Aorta (tissue), 5 donors: ENCODE measurements around the gene AUP1. TPM values are rescaled to one million over a fixed set of nuclear protein-coding genes. Genes with fewer than 3 reads are reported as not detected.

ENCODE experiments used
- ATAC-seq: fragments of 200-7000 bp; cut with Tn5 transposase; one replicate; pipeline ENCODE4 v1.9.1; 2022; ENCODE audit warnings: moderate library complexity; ENCODE audit not compliant: low FRiP score
- DNase-seq, 2 donors: peaks; one replicate each; pipeline ENCODE4 v3.0.0-alpha.2; 2020
- H3K27ac ChIP-seq, 2 donors: one replicate each; pipeline ENCODE4 v1.5.1; 2013; ENCODE audit warnings: low read length in 2 of 2, mild to moderate bottlenecking in 2 of 2, moderate library complexity in 2 of 2, control low read depth in 1 of 2, inconsistent platforms in 1 of 2, low read depth in 1 of 2
- H3K27me3 ChIP-seq, 2 donors: one replicate each; pipeline ENCODE4 v1.6.1; 2013; ENCODE audit warnings: control low read depth in 1 of 2, low read length in 1 of 2, mild to moderate bottlenecking in 1 of 2, moderate library complexity in 1 of 2; ENCODE audit not compliant: insufficient read depth in 2 of 2, control insufficient read depth in 1 of 2
- H3K36me3 ChIP-seq, 2 donors: one replicate each; pipeline ENCODE4 v1.6.1; 2013; ENCODE audit warnings: control low read depth in 1 of 2, low read length in 1 of 2, mild to moderate bottlenecking in 1 of 2; ENCODE audit not compliant: insufficient read depth in 2 of 2, control insufficient read depth in 1 of 2
- H3K4me1 ChIP-seq, 2 donors: one replicate each; pipeline ENCODE4 v1.6.1; 2013; ENCODE audit warnings: low read length in 2 of 2, control low read depth in 1 of 2, mild to moderate bottlenecking in 1 of 2, moderate library complexity in 1 of 2; ENCODE audit not compliant: insufficient read depth in 2 of 2, control insufficient read depth in 1 of 2
- H3K4me3 ChIP-seq, 2 donors: one replicate each; pipeline ENCODE4 v1.5.1; 2013; ENCODE audit warnings: low read length in 2 of 2, control low read depth in 1 of 2, mild to moderate bottlenecking in 1 of 2
- H3K9me3 ChIP-seq: one replicate; pipeline ENCODE4 v1.6.1; 2013; ENCODE audit warnings: mild to moderate bottlenecking, low read length; ENCODE audit not compliant: control insufficient read depth
- WGBS, 2 donors: extraction: QIAGEN DNeasy Blood & Tissue Kit; methylation state at CpG; one replicate each; pipeline ENCODE4 v1.1.7; 2013; 5-methylcytosine and 5-hydroxymethylcytosine counted together
- intact Hi-C, 2 donors: fragments of 100-400 bp; cut with DNase I; formaldehyde crosslinking; loops; one replicate each; pipeline versions ENCODE4 v1.14.2 to v1.15.0; 2022
- long read RNA-seq, 2 donors: library from polyadenylated mRNA; unstranded; transcript quantifications; one replicate each; pipeline ENCODE4 v2.0.0, GENCODE V29; 2020 to 2021
- polyA plus RNA-seq, 2 donors: library from polyadenylated mRNA; stranded (reverse); fragments of 200-250 nt; gene quantifications; one replicate each; pipeline ENCODE4 v1.2.3, GENCODE V29; 2013
- total RNA-seq, 2 donors: library from RNA; stranded (reverse); fragmentation: NEBNext Ultra II Directional; extraction: Animal tissue kit (Norgen Biotek cat#: 25700); gene quantifications; one replicate each; pipeline ENCODE4 v1.2.1, GENCODE V29; 2021
- donor health status: healthy with polysubstance abuse.
- donor health status: Bipolar disorder and iron deficiency.
- donor health status: DM: no; HTN: no; CAD: no.
- donor health status: DM: no; HTN: no; CAD: no.
- donor health status: DM: yes; HTN: yes; CAD: no.

Gene AUP1
- 10 to 100 TPM; 73.0 to 85.4 TPM for total RNA-seq
- 100 to 1,000 TPM in 1 of 2 donors, 10 to 100 TPM in 1; 49.5 to 279 TPM for polyA plus RNA-seq
- long read RNA-seq, donor 1, transcript AUP1-201 (12 exons, 1,695 nt): major isoform, 318 of 422 reads
- long read RNA-seq, donor 1, transcript AUP1-204 (11 exons, 1,645 nt): minor isoform, 10 of 422 reads
- long read RNA-seq, donor 1, partial matches to known transcripts: 22 of 422 reads
- long read RNA-seq, donor 1, other reads (novel, unspliced or antisense): 65 of 422 reads
- long read RNA-seq, donor 2, transcript AUP1-204 (11 exons, 1,645 nt): minor isoform, 10 of 93 reads
- long read RNA-seq, donor 2, transcript AUP1-201 (12 exons, 1,695 nt): major isoform, 48 of 93 reads
- long read RNA-seq, donor 2, partial matches to known transcripts: 17 of 93 reads
- long read RNA-seq, donor 2, other reads (novel, unspliced or antisense): 16 of 93 reads

GRCh38 chr2:74529357-74530238 is at the start of gene AUP1, which contains the start of gene HTRA2:
Gene AUP1 (minus strand): TSS chr2:74529706. CDS start chr2:74529629, 77 bp downstream.
Gene HTRA2 (plus strand): TSS chr2:74529933. CDS start chr2:74530007, 74 bp downstream.
- Histone ChIP-seq H3K27ac (peak within 1 kb of the TSS in 1 of 2 donors; percentile 14), H3K4me3 (peak within 1 kb of the TSS; percentile 73 to 83), H3K27me3 (no peaks in the 10 kb centered on the region), H3K36me3 (peaks cover 0 to 5% of the 10 kb centered on the region in 2 donors), H3K9me3 (no peaks in the 10 kb centered on the region), H3K4me1 (no peaks in the 10 kb centered on the region)
- ATAC-seq: peak; percentile 98
- intact Hi-C loops: loop anchor here (1.0 to 10.0 kb wide), 5 partner anchors 23 to 55 kb away; partner anchors contain the start of genes DOK1 (in 1 of the 2), PCGF1 (in 1 of the 2) and TTC31 (in 1 of the 2)
- peak; percentile 99 to 100 for DNase-seq
- WGBS, 2 donors: 0% methylated on average over 87 of the region's 87 CpGs

- no peak overlapping the region for H3K4me3 ChIP-seq
- WGBS, 2 donors: 90 to 91% methylated on average over 3 of the region's 3 CpGs
- no peak for DNase-seq
- H3K4me1 ChIP-seq: peaks cover 0 to 3% of the 10 kb centered on the region in 2 donors
- no peaks in the 10 kb centered on the region for H3K9me3 ChIP-seq
- no peaks in the 10 kb centered on the region for H3K27me3 ChIP-seq
- ATAC-seq: no peak
- no peaks in the 10 kb centered on the region for H3K36me3 ChIP-seq
- intact Hi-C loops: no loop called here
- no peak overlapping the region for H3K27ac ChIP-seq
Measured at GRCh38 chr2:74578408-74578807, 48.9 kb upstream of the AUP1 start.

- ATAC-seq (no peak), DNase-seq (no peak)
- WGBS, 2 donors: 51 to 65% methylated on average over 2 of the region's 2 CpGs
- Histone ChIP-seq H3K9me3 (no peaks in the 10 kb centered on the region), H3K27ac (no peak overlapping the region), H3K27me3 (no peaks in the 10 kb centered on the region), H3K4me3 (no peak overlapping the region), H3K4me1 (no peaks in the 10 kb centered on the region), H3K36me3 (no peaks in the 10 kb centered on the region)
- intact Hi-C loops: no loop called here
Measured at GRCh38 chr2:74577448-74577847, 47.9 kb upstream of the AUP1 start.

GRCh38 chr2:74576863-74577229 is 47.3 kb upstream of the AUP1 start:
- H3K9me3 ChIP-seq: no peaks in the 10 kb centered on the region
- DNase-seq (peak in 1 of 2 donors; percentile 64), ATAC-seq (peak; percentile 63)
- 29 to 50% methylated on average over 1 of the region's 1 CpG for WGBS, 2 donors
- intact Hi-C loops: no loop called here
- no peak overlapping the region for H3K27ac ChIP-seq
- H3K4me1 ChIP-seq: no peaks in the 10 kb centered on the region
- H3K36me3 ChIP-seq: no peaks in the 10 kb centered on the region
- H3K27me3 ChIP-seq: no peaks in the 10 kb centered on the region
- no peak overlapping the region for H3K4me3 ChIP-seq

- Histone ChIP-seq H3K4me1 (no peaks in the 10 kb centered on the region), H3K27ac (no peak overlapping the region), H3K27me3 (no peaks in the 10 kb centered on the region), H3K36me3 (no peaks in the 10 kb centered on the region), H3K9me3 (no peaks in the 10 kb centered on the region), H3K4me3 (no peak overlapping the region)
- 71 to 73% methylated on average over 7 of the region's 7 CpGs for WGBS, 2 donors
- DNase-seq (no peak), ATAC-seq (no peak)
- intact Hi-C loops: no loop called here
Measured at GRCh38 chr2:74576211-74576862, 46.8 kb upstream of the AUP1 start.

- H3K4me3 ChIP-seq: no peak overlapping the region
- H3K27ac ChIP-seq: no peak overlapping the region
- no peaks in the 10 kb centered on the region for H3K36me3 ChIP-seq
- no peaks in the 10 kb centered on the region for H3K9me3 ChIP-seq
- 89% methylated on average over 4 of the region's 4 CpGs for WGBS, 2 donors
- ATAC-seq: no peak
- intact Hi-C loops: no loop called here
- no peaks in the 10 kb centered on the region for H3K4me1 ChIP-seq
- no peak for DNase-seq
- no peaks in the 10 kb centered on the region for H3K27me3 ChIP-seq
Measured at GRCh38 chr2:74575320-74575719, 45.8 kb upstream of the AUP1 start.

- 56 to 60% methylated on average over 7 of the region's 7 CpGs for WGBS, 2 donors
- Histone ChIP-seq H3K27ac (no peak overlapping the region), H3K4me3 (no peak overlapping the region), H3K36me3 (no peaks in the 10 kb centered on the region), H3K4me1 (no peaks in the 10 kb centered on the region), H3K27me3 (no peaks in the 10 kb centered on the region), H3K9me3 (no peaks in the 10 kb centered on the region)
- no peak for DNase-seq
- ATAC-seq: no peak
- intact Hi-C loops: no loop called here
Measured at GRCh38 chr2:74573747-74574562, 44.4 kb upstream of the AUP1 start.
